Suppressor macrophage (primary cell): ENCODE results near the gene SPTBN1.

Experiments used
- DNase-seq, 4 experiments: peaks; one replicate each; pipeline ENCODE4 v3.0.0-alpha.2; 2020 to 2022

Gene SPTBN1

DNA sequence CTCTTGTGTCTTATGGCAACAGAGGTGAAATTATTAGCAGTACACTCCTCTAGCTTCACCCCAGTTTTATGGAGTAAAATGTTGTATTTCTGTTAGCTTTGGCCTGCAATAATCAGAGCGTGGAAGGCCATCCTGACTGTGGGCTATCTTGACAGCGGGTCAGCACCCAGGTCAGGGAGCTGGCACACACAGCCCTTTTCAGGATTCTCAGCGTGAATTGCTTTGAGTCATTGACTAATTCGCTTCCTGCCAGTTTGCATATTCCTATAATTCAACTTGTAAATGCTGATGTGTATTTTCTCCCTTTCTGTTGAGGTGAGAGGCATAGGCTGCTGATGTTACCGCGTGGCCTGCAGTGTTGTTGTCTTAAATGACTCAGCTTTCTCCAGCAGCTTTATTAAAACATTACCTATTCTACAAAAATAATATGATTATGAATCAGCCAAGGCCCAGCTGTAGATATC, 157.7 kb downstream of the SPTBN1 start:
- DNase-seq: no peak

DNA sequence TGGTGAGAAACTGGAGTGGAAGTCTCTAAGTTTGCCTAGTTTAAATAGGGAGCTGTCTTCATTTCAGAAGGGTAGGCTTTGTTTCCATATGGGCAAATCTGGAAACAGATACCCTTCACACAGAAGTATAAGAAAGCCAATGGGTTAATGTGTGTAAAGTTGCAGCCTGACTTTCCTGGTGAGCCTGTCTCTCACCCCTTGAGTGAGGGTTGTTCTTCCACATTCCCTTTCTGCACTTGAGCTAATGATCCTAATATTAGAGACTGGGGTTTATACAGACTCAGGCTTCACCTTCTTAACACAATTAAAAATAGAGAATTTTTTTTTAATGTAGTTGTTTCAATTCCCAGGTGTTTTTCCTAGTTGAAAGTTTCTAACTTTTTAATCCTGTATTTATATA, 158.7 kb downstream of the SPTBN1 start:
- no peak for DNase-seq

DNA sequence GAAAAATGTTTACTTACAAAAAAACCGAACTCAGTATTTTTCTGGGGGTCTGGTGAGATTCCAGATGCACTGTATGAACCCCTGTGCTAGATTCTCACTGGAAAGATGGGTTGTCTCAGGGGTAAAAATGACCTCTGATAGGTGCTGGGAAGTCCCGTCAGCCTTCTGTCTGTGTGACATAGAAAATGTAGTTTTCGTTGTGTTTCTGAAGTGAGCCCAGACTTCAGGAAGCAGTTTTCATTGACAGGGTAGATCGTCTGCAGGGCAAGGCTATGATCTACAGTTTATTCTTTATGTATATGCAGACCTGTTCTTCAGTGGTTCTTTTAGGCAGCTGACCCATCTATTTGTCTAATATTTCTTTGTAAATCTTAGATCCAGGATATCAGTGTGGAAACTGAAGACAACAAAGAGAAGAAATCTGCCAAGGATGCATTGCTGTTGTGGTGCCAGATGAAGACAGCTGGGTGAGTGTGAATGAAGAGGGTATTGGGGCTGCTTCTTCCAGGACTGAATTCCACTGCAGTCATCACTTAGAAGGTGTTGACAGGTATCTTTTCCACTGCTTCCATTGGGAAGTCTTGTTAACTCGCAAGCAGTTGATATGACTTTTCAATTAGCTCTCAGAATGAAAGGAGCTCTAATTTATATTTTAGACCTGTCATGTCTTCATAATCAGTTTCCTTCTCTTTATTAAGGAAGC, 159.9 kb downstream of the SPTBN1 start:
- no peak for DNase-seq

DNA sequence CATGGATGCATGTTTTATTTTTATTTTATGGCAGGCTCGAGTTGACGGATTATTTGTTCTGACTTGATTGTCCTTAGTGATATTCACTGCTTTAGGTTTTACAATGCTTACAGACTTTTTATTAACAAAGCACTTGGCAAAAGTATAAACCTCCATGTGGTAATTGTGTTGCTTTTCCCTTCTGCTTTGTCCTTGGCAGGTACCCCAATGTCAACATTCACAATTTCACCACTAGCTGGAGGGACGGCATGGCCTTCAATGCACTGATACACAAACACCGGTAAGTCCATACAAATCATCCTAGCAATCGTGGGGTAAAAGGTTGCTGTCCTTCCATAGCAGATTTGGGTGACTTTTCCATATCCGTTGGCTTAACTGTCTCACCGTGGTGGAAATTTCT, 161.3 kb downstream of the SPTBN1 start:
- no peak for DNase-seq

DNA sequence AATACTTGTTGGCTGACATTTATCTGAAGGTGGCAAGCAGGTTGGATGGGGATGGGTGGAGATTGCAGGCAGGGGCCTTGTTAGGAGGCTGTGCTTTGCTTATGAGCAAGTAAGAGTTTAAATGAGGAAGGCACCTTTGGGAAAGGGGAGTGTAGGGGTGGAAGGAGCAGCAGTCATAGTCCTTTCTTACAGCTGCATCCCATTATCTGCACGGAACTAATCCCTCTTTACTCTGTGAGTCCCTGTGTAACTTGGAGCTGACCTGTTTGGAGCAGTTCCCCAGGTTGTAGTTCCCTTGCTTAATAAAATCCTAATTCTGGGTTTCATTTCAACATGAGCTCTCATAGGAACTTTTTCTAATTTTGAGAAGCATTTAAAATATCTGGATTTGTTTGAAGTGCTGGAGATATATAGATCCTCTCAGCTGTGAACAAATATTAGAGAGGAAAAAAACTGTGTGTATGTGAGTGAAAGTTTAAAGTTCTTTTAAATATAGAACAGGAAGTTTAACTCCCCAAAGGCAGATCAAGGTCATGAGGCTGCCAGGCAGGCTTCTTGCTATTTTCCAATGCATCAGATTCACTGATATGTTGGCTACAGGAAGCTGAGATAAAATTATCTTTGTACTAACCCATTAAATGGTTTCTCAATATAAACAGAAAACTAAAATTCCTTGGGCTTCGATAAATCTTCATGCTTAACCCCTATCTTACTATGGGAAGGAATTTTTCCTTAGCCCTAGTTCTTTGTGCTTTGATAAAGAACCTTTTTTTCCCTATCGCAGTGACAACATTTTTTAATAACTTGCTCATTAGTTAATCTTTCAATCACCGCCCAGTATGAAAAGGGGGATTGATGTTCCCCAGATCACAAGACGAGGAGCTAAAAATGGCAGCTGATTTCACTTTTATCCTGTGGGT, 162.8 kb downstream of the SPTBN1 start:
- peak in 3 of 4 experiments; percentile 15 to 33 (median 28) for DNase-seq

DNA sequence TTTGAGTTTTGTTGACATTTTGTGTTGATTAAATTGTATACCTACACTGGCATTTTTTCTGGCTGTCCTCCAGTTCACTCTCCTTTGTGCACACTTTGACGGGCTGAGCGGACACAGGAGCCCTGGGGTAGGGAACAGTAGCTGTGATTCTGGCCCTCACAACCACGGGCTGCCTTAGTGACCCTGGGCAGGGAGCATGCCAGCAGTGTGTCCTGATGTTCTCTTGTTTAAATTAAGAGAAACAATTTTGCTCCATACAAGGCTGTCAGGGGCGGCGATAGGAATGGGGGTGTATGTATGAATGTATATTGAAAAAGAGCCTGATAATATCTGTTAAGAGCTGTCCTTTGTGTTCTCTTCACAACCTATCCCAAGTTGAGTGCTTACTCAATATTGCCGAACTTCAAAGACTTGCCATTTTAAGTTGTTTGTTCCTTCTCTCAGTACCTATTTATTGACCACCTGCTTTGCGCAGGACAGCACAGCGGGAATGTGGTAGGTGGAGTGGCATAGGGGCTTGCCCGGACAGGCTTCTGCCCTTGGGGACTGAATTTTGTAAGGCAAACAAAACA, 163.6 kb downstream of the SPTBN1 start:
- DNase-seq: no peak

DNA sequence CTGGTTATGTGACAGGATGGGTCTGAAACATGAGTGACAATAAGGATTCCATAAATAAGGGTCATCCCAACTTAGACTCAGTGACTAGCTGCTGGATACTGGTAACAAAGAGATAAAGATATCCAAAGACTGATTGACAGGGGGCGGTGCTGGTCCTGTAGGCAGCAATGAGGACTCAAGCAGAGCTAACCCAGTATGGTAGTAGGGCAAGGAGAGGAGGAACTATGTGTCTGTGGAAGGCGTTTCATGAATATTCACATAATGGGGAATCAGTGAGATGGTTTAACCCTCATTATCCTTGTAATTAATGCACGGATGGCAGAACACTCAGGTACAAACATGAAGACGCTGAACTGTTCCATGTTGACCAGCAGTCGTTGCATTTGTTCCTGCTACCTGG, 164.8 kb downstream of the SPTBN1 start:
- DNase-seq: no peak

DNA sequence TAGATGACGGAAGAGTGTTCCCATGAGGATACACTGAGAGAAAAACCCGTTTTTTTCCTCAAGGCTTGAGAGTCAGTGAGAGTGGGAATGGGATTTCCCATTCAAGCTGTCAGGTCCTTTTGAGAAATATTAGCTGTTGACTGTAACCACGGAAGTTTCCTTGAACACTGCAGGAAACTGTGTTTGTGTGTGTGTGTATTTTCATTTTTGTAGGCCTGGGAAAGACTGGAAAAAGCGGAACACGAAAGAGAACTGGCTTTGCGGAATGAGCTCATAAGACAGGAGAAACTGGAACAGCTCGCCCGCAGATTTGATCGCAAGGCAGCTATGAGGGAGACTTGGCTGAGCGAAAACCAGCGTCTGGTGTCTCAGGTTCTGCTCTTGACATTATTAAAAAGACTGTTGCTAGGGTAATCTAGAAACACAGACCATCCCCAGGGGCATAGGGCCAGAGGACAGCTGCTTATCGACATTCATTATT, 168.5 kb downstream of the SPTBN1 start:
- DNase-seq: no peak

DNA sequence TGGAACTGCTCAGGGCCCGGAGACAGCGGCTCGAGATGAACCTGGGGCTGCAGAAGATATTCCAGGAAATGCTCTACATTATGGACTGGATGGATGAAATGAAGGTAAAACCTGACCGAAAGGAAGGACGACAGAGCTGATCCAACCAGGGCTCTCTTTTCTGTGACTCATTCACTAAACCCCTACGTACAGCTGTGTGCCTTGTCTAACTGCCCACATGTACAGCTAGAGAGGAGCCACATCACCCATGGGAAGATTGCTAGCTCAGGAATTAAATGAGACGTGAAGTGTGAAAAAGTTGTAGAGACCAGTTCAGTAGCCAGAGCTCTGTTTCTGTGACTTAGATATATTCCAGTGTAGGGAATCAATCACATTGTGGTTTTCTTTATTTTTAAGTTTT, 170.0 kb downstream of the SPTBN1 start:
- DNase-seq: no peak

DNA sequence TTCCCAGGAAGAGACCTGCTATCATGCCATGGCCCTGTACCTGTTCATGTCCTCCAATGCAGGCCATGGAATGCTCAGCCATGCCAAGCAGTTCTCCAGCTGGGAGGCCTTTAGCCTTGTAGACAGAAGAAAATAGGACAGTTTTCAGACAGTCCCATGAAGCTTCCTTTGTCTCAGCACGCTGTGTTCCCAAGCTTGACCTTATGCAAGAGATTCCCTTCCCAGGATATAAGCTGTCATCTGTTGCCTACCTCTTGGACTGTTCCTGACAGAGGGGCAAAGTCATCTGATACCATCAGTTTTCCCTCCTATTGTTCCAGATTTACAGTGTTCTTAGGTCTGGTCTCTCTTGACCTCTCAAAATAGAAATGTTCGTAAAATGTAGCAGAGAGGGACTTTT, 170.8 kb downstream of the SPTBN1 start:
- no peak for DNase-seq

DNA sequence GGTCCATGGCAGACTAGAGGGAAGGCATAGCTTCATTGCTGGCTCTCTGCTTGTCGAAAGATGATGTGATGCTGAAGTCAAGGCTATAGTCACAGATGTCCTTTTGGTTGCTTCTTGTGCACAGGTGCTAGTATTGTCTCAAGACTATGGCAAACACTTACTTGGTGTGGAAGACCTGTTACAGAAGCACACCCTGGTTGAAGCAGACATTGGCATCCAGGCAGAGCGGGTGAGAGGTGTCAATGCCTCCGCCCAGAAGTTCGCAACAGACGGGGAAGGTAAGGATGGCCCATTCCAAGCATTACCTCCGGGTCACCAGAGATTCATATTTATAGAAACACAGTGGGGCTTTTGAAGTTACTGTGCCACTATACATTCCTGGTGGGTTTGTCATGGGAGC, 171.8 kb downstream of the SPTBN1 start:
- DNase-seq: no peak

DNA sequence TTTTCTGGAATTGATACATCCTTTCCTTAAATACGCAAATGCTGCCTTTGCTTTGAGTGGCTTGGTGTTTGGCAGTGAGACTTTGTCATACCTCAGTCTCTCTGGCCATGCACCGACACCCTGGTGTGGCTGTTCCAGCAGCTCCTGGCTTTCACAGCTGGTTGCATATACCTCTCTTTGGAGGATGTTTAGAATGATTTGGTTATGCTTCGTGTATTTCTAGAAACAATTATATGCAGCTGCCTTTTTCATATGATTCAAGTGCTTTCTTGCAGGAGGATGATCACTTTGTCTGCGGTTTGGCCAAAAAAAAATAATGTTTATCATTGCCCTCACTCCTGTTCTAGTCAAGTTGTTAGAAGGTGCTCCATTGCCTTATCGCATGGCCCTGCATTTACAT, 172.3 kb downstream of the SPTBN1 start:
- no peak for DNase-seq

DNA sequence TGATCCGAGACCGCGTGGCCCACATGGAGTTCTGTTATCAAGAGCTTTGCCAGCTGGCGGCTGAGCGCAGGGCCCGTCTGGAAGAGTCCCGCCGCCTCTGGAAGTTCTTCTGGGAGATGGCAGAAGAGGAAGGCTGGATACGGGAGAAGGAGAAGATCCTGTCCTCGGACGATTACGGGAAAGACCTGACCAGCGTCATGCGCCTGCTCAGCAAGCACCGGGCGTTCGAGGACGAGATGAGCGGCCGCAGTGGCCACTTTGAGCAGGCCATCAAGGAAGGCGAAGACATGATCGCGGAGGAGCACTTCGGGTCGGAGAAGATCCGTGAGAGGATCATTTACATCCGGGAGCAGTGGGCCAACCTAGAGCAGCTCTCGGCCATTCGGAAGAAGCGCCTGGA, 172.8 kb downstream of the SPTBN1 start:
- no peak for DNase-seq

DNA sequence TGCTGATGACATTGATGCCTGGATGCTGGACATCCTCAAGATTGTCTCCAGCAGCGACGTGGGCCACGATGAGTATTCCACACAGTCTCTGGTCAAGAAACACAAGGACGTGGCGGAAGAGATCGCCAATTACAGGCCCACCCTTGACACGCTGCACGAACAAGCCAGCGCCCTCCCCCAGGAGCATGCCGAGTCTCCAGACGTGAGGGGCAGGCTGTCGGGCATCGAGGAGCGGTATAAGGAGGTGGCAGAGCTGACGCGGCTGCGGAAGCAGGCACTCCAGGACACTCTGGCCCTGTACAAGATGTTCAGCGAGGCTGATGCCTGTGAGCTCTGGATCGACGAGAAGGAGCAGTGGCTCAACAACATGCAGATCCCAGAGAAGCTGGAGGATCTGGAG, 173.3 kb downstream of the SPTBN1 start:
- no peak for DNase-seq

DNA sequence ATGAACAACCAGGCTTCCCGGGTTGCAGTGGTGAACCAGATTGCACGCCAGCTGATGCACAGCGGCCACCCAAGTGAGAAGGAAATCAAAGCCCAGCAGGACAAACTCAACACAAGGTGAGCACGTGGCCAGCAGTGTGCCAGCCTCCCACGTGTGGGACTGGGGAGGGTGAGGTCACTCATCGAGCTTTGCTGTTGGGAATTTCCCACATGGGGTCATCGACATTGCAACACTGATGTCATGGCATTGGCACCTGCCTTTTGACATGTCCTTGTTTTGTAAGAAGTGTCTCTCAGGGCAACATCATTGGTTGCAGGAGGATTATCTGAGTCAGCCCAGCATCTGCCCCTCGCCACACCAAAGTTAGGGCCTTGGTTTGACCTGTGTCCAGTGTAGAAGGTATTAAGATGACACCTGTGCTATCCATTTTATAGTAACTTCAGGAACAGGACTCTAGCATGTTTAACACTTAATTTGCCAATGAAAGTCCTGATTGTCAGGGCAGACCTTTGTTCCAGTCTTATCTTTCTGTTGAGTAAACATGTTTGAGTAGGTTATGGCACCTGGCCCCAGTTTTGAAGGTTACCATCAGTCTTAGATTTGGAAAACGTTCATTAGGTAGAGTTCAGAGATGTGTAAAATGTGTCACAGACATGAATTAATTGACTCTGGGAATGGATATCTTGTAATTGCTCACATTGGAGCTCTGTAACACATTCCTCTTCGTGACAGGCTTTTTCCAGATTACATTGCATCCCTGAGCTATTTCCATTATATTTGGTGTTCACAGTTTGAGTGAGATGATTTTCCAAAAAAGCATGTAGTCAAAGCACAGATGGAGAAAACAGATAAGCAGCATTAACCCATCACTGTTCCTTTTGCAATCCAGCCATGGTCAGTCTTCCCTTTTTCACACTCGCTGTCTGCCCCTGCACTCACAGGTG, 174.1 kb downstream of the SPTBN1 start:
- peak; percentile 61 to 81 (median 68) for DNase-seq

DNA sequence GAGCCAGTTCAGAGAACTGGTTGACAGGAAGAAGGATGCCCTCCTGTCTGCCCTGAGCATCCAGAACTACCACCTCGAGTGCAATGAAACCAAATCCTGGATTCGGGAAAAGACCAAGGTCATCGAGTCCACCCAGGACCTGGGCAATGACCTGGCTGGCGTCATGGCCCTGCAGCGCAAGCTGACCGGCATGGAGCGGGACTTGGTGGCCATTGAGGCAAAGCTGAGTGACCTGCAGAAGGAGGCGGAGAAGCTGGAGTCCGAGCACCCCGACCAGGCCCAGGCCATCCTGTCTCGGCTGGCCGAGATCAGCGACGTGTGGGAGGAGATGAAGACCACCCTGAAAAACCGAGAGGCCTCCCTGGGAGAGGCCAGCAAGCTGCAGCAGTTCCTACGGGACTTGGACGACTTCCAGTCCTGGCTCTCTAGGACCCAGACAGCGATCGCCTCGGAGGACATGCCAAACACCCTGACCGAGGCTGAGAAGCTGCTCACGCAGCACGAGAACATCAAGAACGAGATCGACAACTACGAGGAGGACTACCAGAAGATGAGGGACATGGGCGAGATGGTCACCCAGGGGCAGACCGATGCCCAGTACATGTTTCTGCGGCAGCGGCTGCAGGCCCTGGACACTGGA, 174.9 kb downstream of the SPTBN1 start:
- no peak for DNase-seq

DNA sequence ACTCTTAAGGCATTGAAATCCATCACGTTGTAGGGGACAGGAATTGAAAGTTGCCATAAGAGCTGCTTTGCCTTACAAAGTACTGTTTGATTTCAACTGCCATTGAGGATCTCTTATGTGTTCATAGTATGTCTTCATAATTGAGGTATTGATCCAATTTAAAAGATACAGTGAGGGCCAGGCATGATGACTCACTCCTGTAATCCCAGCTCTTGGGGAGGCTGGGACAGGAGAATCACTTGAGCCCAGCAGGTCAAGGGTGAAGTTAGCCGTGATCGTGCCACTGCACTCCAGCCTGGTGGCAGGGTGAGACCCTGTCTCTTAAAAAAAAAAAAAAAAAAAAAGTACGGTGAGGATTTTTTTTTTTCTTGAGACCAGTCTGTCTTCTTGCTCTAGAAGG, 175.6 kb downstream of the SPTBN1 start:
- no peak for DNase-seq

DNA sequence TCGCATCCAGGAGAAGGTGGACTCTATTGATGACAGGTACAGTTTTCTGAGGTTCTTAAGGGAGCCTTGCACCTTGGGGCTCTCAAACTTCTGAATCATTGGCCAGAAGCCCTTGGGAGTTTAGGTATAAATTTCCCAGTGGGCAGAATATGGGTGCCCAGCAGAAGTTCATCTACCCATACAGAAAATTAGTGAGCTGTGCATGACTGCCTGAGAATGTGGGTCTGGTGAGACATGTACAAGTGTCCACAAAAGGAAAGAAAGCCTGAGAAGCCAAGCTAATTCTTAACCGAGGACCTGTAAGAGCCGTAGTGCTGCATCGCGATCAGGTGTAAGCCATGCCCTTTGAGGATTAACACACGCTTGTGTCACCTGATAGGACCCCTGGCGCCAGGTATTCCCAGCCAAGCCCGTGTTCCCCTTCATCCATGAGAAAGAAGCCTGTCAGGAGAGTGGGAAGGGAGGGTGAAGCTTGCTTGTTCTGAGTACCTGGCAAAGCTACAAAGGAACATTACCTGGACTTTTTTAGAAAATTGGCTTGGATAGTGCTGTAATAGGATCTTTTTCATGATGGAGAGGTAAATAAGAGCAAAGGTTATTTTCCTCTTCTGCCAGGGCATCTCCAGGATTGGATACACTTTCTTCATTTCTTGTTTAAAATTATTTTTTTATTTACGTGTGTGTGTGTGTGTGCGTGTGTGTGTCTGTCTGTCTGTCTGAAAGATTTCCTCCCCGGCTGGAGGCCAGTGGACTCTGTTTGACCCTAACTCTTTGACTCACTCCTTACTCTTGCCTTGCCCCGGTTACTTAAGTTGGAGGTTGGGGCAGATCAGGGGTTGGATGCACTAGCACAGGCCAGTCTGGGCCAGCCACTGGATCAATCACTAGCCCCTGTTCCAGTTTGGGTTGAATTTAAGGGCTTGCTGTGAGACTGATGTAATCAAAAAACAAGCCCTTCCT, 176.9 kb downstream of the SPTBN1 start:
- DNase-seq: no peak

DNA sequence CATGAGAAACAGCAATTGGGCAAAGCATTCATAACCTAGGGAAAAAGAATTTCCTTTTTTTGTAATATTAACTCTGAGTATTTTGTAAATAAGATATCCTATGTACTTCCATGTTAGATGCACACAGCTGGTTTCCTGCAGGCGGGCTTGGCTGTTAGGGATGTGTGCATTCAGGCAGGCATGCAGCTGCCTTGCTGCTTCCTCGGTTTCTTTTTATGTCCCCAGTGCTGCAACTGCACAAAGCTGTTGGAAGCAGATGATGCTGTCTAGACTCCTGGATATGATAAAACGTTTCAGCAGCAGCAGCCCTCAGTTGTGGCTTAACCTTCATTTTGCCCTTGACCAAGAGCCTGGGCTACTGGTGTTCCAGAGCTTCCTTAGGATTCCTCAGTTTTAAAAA, 177.9 kb downstream of the SPTBN1 start:
- no peak for DNase-seq
